ENCODE measurements around the gene CBLN3. TPM values are rescaled to one million over a fixed set of nuclear protein-coding genes. Genes with fewer than 3 reads are reported as not detected.
A peak's percentile ranks its signal among the peaks of the same experiment; 100 is the strongest.

The CBLN3 gene
- total and polyA plus RNA-seq, 9 of the 15 experiments (the other 6 are each of a cell fraction or from before 2014, with no cell fraction given): 0.05 to 0.59 (median 0.26) TPM; not detected in 1

GRCh38 chr14:24416254-24416931, 13.1 kb downstream of the CBLN3 start (continued):
- TF ChIP-seq ZNF639 (CRISPR knock-in tag; conservative IDR thresholded peaks at IDR 0.05 in 1 of 2, IDR thresholded peaks at IDR 0.05 in 1 of 2) (no peak), TAL1 (IDR thresholded peaks at IDR 0.05) (peak; percentile 50; the same call in 1 of the 2 replicates), TEAD4 (IDR thresholded peaks at IDR 0.05; ENCODE audit: low read length) (0 out of 2 replicates have a peak, but pooled peaks have one; percentile 12), TEAD4 (CRISPR knock-in tag; IDR thresholded peaks at IDR 0.05; ENCODE audit: borderline replicate concordance) (no peak), SMARCA5 (IDR thresholded peaks at IDR 0.05) (no peak), UBTF (IDR thresholded peaks at IDR 0.05; ENCODE audit: borderline replicate concordance in 1 of 2, low read depth in 2 of 2, low read length in 2 of 2) (no peak), GABPB2 (CRISPR knock-in tag; conservative IDR thresholded peaks at IDR 0.05) (no peak), PKNOX1 (IDR thresholded peaks at IDR 0.05) (no peak), REST (IDR thresholded peaks at IDR 0.05; ENCODE audit: borderline replicate concordance) (peak; percentile 15; the same call in 1 of the 2 replicates), REST (CRISPR knock-in tag; IDR thresholded peaks at IDR 0.05; ENCODE audit: low read depth) (no peak), PTBP1 (IDR thresholded peaks at IDR 0.05; ENCODE audit: low read depth, low read length) (no peak), IRF9 (tag; IDR thresholded peaks at IDR 0.05) (no peak)
